ENCODE data around the gene CD8A. TPM values are rescaled to one million over a fixed set of nuclear protein-coding genes. Genes with fewer than 3 reads are reported as not detected.
"Not testable (repeated sequence)": the region's sequence is repeated elsewhere in the genome, so short reads cannot be mapped to it uniquely, and the experiment has no call there.

CD8A gene
- total and polyA plus RNA-seq, 7 donors: 0.09 to 0.81 (median 0.27) TPM

GRCh38 chr2:86750240-86750839, 40.4 kb downstream of the CD8A start:
- WGBS, 3 donors: 79 to 86% (median 86%) methylated on average over 3 of the region's 3 CpGs
- no peak overlapping the region for H3K27ac ChIP-seq
- intact Hi-C loops (cut with DNase I): no loop called here
- peaks cover 8% of the 10 kb centered on the region for H3K9me3 ChIP-seq
- H3K27me3 ChIP-seq (ENCODE audit: insufficient read depth in 3 of 3, low read length in 2 of 3): no peaks in the 10 kb centered on the region
- DNase-seq (no peak), ATAC-seq (no peak)
- peaks cover 39% of the 10 kb centered on the region for H3K4me1 ChIP-seq
- no peak for TF ChIP-seq CTCF (IDR thresholded peaks at IDR 0.05)
- H3K4me3 ChIP-seq: no peak overlapping the region
- H3K36me3 ChIP-seq (ENCODE audit: insufficient read depth in 1 of 2, low read depth in 1 of 2): peaks cover 8 to 31% of the 10 kb centered on the region in 2 donors

GRCh38 chr2:86747711-86748639, 42.7 kb downstream of the CD8A start:
- TF ChIP-seq CTCF (IDR thresholded peaks at IDR 0.05): no peak
- Histone ChIP-seq H3K27me3 (ENCODE audit: insufficient read depth in 3 of 3, low read length in 2 of 3) (no peaks in the 10 kb centered on the region), H3K4me1 (peaks cover 51% of the 10 kb centered on the region), H3K9me3 (peaks cover 8% of the 10 kb centered on the region), H3K27ac (peak overlapping the region; percentile 13), H3K36me3 (ENCODE audit: insufficient read depth in 1 of 2, low read depth in 1 of 2) (peaks cover under 1 to 8% of the 10 kb centered on the region in 2 donors), H3K4me3 (no peak overlapping the region)
- ATAC-seq (peak; percentile 61 to 90 (median 81)), DNase-seq (no peak)
- intact Hi-C loops (cut with DNase I): no loop called here
- WGBS, 3 donors: 73 to 80% (median 75%) methylated on average over 9 of the region's 9 CpGs

GRCh38 chr2:86746939-86747338, 43.8 kb downstream of the CD8A start:
- peaks cover 8% of the 10 kb centered on the region for H3K9me3 ChIP-seq
- H3K36me3 ChIP-seq (ENCODE audit: insufficient read depth in 1 of 2, low read depth in 1 of 2): no peaks in the 10 kb centered on the region
- DNase-seq (no peak), ATAC-seq (no peak)
- TF ChIP-seq CTCF (IDR thresholded peaks at IDR 0.05): no peak
- H3K27ac ChIP-seq: peak overlapping the region; percentile 13
- H3K4me1 ChIP-seq: peaks cover 52% of the 10 kb centered on the region
- no peak overlapping the region for H3K4me3 ChIP-seq
- intact Hi-C loops (cut with DNase I): no loop called here
- H3K27me3 ChIP-seq (ENCODE audit: insufficient read depth in 3 of 3, low read length in 2 of 3): no peaks in the 10 kb centered on the region

GRCh38 chr2:86744152-86744551, 46.6 kb downstream of the CD8A start:
- ATAC-seq: peak; percentile 44 to 56 (median 48)
- H3K36me3 ChIP-seq (ENCODE audit: insufficient read depth in 1 of 2, low read depth in 1 of 2): no peaks in the 10 kb centered on the region
- 59 to 73% (median 68%) methylated on average over 2 of the region's 2 CpGs for WGBS, 3 donors
- no peaks in the 10 kb centered on the region for H3K9me3 ChIP-seq
- H3K27me3 ChIP-seq (ENCODE audit: insufficient read depth in 3 of 3, low read length in 2 of 3): no peaks in the 10 kb centered on the region
- H3K4me1 ChIP-seq: peaks cover 39% of the 10 kb centered on the region
- no peak overlapping the region for H3K4me3 ChIP-seq
- H3K27ac ChIP-seq: no peak overlapping the region
- no peak for TF ChIP-seq CTCF (IDR thresholded peaks at IDR 0.05)
- DNase-seq: no peak
- intact Hi-C loops (cut with DNase I): no loop called here

GRCh38 chr2:86741889-86742498, 48.7 kb downstream of the CD8A start:
- H3K27me3 ChIP-seq (ENCODE audit: insufficient read depth in 3 of 3, low read length in 2 of 3); intact Hi-C loops (cut with DNase I); ATAC-seq; H3K9me3 ChIP-seq; H3K4me3 ChIP-seq; H3K36me3 ChIP-seq (ENCODE audit: insufficient read depth in 1 of 2, low read depth in 1 of 2); DNase-seq; H3K27ac ChIP-seq: not testable (repeated sequence)
- WGBS, 3 donors: 29 to 75% methylated on average over 1 of the region's 4 CpGs; no CpG with 5 or more reads in 1 of the 3 donors
- peaks cover 20% of the 10 kb centered on the region for H3K4me1 ChIP-seq

GRCh38 chr2:86739889-86740288, 50.8 kb downstream of the CD8A start:
- WGBS, 3 donors: no CpG with 5 or more reads among the region's 11 CpGs
- H3K4me1 ChIP-seq: peaks cover 13% of the 10 kb centered on the region
- H3K9me3 ChIP-seq; H3K27me3 ChIP-seq (ENCODE audit: insufficient read depth in 3 of 3, low read length in 2 of 3); DNase-seq; H3K36me3 ChIP-seq (ENCODE audit: insufficient read depth in 1 of 2, low read depth in 1 of 2); H3K27ac ChIP-seq; intact Hi-C loops (cut with DNase I); H3K4me3 ChIP-seq: not testable (repeated sequence)
- ATAC-seq: peak in 2 of 4 donors; percentile 43 to 57

- H3K27ac ChIP-seq; DNase-seq; H3K4me3 ChIP-seq; H3K36me3 ChIP-seq (ENCODE audit: insufficient read depth in 1 of 2, low read depth in 1 of 2); H3K9me3 ChIP-seq; intact Hi-C loops (cut with DNase I); H3K27me3 ChIP-seq (ENCODE audit: insufficient read depth in 3 of 3, low read length in 2 of 3): not testable (repeated sequence)
- peaks cover 13% of the 10 kb centered on the region for H3K4me1 ChIP-seq
- ATAC-seq: peak in 2 of 4 donors; percentile 9 to 18
Observed at GRCh38 chr2:86739485-86739884, 51.2 kb downstream of the CD8A start.

Measured in psoas muscle (tissue), 8 donors.